DMS153 (cell line): ENCODE results near the gene RHOT2.

Source experiments
- DNase-seq: peaks from one replicate; lab custom pipeline; 2025; lab: John Stamatoyannopoulos, UW

The RHOT2 gene

GRCh38 chr16:647173-647902, 20.6 kb upstream of the RHOT2 start:
- no peak for DNase-seq

GRCh38 chr16:648071-648780, 19.7 kb upstream of the RHOT2 start:
- peak; percentile 5 for DNase-seq

GRCh38 chr16:648781-649589, 18.9 kb upstream of the RHOT2 start, which contains the start of gene WDR90:
WDR90 (plus strand) TSS chr16:649365; CDS start chr16:649417, 52 bp downstream.
- peak; percentile 84 for DNase-seq

- DNase-seq: no peak
These were observed 18.3 kb upstream of the RHOT2 start for GRCh38 chr16:649631-650030.

- DNase-seq: no peak
These were observed 16.1 kb upstream of the RHOT2 start for GRCh38 chr16:651844-652243.

- DNase-seq: no peak
These were observed 15.3 kb upstream of the RHOT2 start for GRCh38 chr16:652454-653305.

GRCh38 chr16:654034-654433, 13.9 kb upstream of the RHOT2 start:
- no peak for DNase-seq

- no peak for DNase-seq
These were observed 10.4 kb upstream of the RHOT2 start for GRCh38 chr16:657487-657886.

- no peak for DNase-seq
These were observed 9.0 kb upstream of the RHOT2 start for GRCh38 chr16:658679-659571.

GRCh38 chr16:659618-660017, 8.3 kb upstream of the RHOT2 start:
- DNase-seq: no peak

- DNase-seq: no peak
These were observed 7.8 kb upstream of the RHOT2 start for GRCh38 chr16:660132-660458.

- peak; percentile 48 for DNase-seq
These were observed 7.3 kb upstream of the RHOT2 start for GRCh38 chr16:660459-661183.

- no peak for DNase-seq
These were observed 6.6 kb upstream of the RHOT2 start for GRCh38 chr16:661184-661821.

GRCh38 chr16:662095-662494, 5.8 kb upstream of the RHOT2 start:
- DNase-seq: no peak

- DNase-seq: no peak
These were observed 5.3 kb upstream of the RHOT2 start for GRCh38 chr16:662597-662996.

- no peak for DNase-seq
These were observed 1.4 kb upstream of the RHOT2 start for GRCh38 chr16:666572-666971.

- DNase-seq: no peak
These were observed 686 bp upstream of the RHOT2 start for GRCh38 chr16:667113-667779.

GRCh38 chr16:668519-669171, 713 bp downstream of the RHOT2 start:
- DNase-seq: no peak

- no peak for DNase-seq
These were observed 1.7 kb downstream of the RHOT2 start for GRCh38 chr16:669666-670065.
